LNCAP (cell line): Measurements from ENCODE around the gene CPSF4L.

Experiments used
- CTCF ChIP-seq: fragments of 450-650 bp; IDR thresholded peaks from 2 replicates; pipeline ENCODE4 v1.5.1; 2017; ENCODE audit warnings: mild to moderate bottlenecking

Gene CPSF4L

GRCh38 chr17:73262676-73263642 is 1.3 kb upstream of the CPSF4L start:
- TF ChIP-seq CTCF: no peak

GRCh38 chr17:73261952-73262675 is 434 bp upstream of the CPSF4L start:
- no peak for TF ChIP-seq CTCF

GRCh38 chr17:73257516-73257915 is 4.2 kb downstream of the CPSF4L start:
- TF ChIP-seq CTCF: no peak

GRCh38 chr17:73256220-73256619 is 5.5 kb downstream of the CPSF4L start:
- no peak for TF ChIP-seq CTCF

GRCh38 chr17:73255671-73256181 is 6.0 kb downstream of the CPSF4L start:
- peak; percentile 98 for TF ChIP-seq CTCF

DNA sequence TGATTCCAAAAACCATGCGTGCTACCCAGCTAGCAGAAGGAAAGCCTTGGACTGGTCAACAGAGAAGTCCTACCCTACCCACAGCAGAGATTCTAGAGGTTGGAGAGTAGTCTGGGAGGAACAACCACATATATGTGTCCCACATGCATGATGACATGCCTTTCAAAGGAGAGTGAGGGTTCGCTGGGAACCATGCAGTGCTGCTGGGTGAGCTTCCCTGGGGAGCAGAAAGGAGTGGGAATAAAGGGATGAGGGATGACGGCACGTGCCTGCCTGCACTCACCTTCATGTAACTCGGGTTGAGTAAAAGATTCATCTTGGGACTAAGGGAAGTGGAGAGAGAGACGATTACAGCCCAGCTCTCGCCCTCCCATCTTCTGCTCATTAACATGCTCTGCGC is 9.8 kb downstream of the CPSF4L start:
- TF ChIP-seq CTCF: no peak

DNA sequence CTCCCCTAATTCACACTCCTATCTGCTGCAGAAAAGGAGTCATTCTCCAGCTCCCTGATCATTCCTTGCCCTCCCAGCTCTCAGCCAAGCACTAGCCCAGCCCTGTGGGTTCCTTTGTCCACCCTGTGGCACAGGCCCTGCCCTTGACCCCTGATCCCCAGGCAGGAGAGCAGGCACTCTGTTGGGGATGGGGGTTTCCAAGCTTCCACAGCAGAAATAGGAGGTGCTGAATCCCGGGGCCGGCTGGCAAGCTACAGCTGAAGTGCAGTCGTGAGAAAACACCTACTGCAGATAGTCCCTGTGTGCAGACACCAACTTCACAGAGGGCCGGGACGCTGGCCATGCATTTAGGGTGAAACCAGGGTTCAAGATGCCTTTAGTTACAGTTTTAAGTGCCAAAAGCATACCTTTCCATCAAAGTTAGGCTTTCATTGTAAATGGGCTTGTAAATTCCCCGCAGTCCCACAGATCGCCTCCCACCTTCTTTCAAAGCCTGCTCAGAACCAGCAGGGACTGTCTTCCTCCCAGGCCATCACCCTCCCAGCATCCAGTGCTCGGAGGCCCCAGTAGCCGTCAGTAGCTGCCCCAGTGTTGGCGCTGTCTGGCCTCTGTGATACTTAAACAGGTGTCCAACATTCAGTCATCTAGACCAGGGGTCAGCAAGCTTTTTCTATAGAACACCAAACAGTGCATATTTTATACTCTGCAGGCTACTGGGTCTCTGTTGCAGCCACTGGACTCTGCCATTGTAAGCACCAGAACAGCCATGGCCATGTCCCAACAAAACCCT is 10.6 kb downstream of the CPSF4L start:
- TF ChIP-seq CTCF: no peak
